Hematopoietic multipotent progenitor cell treated with erythropoietin and hydrocortisone succinate and interleukin-3 and kit ligand, for 8 days (in vitro differentiated cells): ENCODE results near the gene CCL13.

Experiments
- DNase-seq: peaks from one replicate; pipeline ENCODE4 v3.0.0-alpha.2; 2015

The CCL13 gene

GRCh38 chr17:34364751-34365150, 8.5 kb downstream of the CCL13 start:
- DNase-seq: no peak

- no peak for DNase-seq
Observed at GRCh38 chr17:34365340-34365739, 9.1 kb downstream of the CCL13 start.

- DNase-seq: peak; percentile 45
Observed at GRCh38 chr17:34366010-34366409, 9.7 kb downstream of the CCL13 start.

- no peak for DNase-seq
Observed at GRCh38 chr17:34366529-34367107, 10.3 kb downstream of the CCL13 start.

- no peak for DNase-seq
Observed at GRCh38 chr17:34367486-34368195, 11.4 kb downstream of the CCL13 start.

- no peak for DNase-seq
Observed at GRCh38 chr17:34368196-34368945, 12.1 kb downstream of the CCL13 start.

GRCh38 chr17:34368946-34369500, 12.7 kb downstream of the CCL13 start:
- no peak for DNase-seq

- DNase-seq: no peak
Observed at GRCh38 chr17:34369571-34369970, 13.3 kb downstream of the CCL13 start.

GRCh38 chr17:34370376-34370996, 14.2 kb downstream of the CCL13 start:
- no peak for DNase-seq

- DNase-seq: no peak
Observed at GRCh38 chr17:34370997-34371395, 14.7 kb downstream of the CCL13 start.

- peak; percentile 26 for DNase-seq
Observed at GRCh38 chr17:34371405-34372100, 15.3 kb downstream of the CCL13 start.

- DNase-seq: no peak
Observed at GRCh38 chr17:34374457-34374856, 18.2 kb downstream of the CCL13 start.

- no peak for DNase-seq
Observed at GRCh38 chr17:34375426-34375997, 19.2 kb downstream of the CCL13 start.

- DNase-seq: no peak
Observed at GRCh38 chr17:34377078-34377823, 21.0 kb downstream of the CCL13 start.

GRCh38 chr17:34378664-34379101, 22.4 kb downstream of the CCL13 start:
- DNase-seq: peak; percentile 62

GRCh38 chr17:34379868-34380267, 23.6 kb downstream of the CCL13 start:
- DNase-seq: peak; percentile 46

- peak; percentile 63 for DNase-seq
Observed at GRCh38 chr17:34382621-34383124, 26.4 kb downstream of the CCL13 start.

- DNase-seq: no peak
Observed at GRCh38 chr17:34383216-34383615, 26.9 kb downstream of the CCL13 start.

GRCh38 chr17:34384271-34384670, 28.0 kb downstream of the CCL13 start:
- no peak for DNase-seq

GRCh38 chr17:34384822-34385605, 28.7 kb downstream of the CCL13 start:
- no peak for DNase-seq
